Activated T-helper 2 cell treated with anti-CD3 and anti-CD28 coated beads, Interferon-gamma antibody, Interleukin-2, Interleukin-4, amounts not matched to agents 10 μg/mL and 5 μg/mL and 100 μg/mL, durations not matched to agents 14 hours and 24 hours and 36 hours (primary cell): ENCODE results near the gene FAM98C. TPM values are rescaled to one million over a fixed set of nuclear protein-coding genes. Genes with fewer than 3 reads are reported as not detected.
"Not testable (repeated sequence)": the region's sequence is repeated elsewhere in the genome, so short reads cannot be mapped to it uniquely, and the experiment has no call there.

Source experiments
- DNase-seq: peaks from one replicate; pipeline ENCODE4 v3.0.0; 2021; ENCODE audit warnings: low spot score
- H3K27ac Mint-ChIP-seq: one replicate; pipeline ENCODE4 v1.8.0; 2021; ENCODE audit warnings: mixed read lengths
- H3K27me3 Mint-ChIP-seq: one replicate; pipeline ENCODE4 v1.8.0; 2021; ENCODE audit warnings: low read depth, mixed read lengths
- H3K36me3 Mint-ChIP-seq: one replicate; pipeline ENCODE4 v1.8.0; 2021; ENCODE audit warnings: low read depth, mixed read lengths
- H3K4me1 Mint-ChIP-seq: one replicate; pipeline ENCODE4 v1.8.0; 2021; ENCODE audit warnings: low read depth, mixed read lengths
- H3K4me3 Mint-ChIP-seq: one replicate; pipeline ENCODE4 v1.8.0; 2021; ENCODE audit warnings: low read depth, mild to moderate bottlenecking, moderate library complexity, mixed read lengths
- H3K9me3 Mint-ChIP-seq: one replicate; pipeline ENCODE4 v1.8.0; 2021; ENCODE audit warnings: mixed read lengths
- intact Hi-C: fragments of 100-400 bp; cut with micrococcal nuclease; formaldehyde crosslinking; loops from one replicate; pipeline ENCODE4 v1.15.1; 2023
- total RNA-seq: library from RNA; stranded (reverse); gene quantifications from 2 replicates; pipeline ENCODE4 v1.2.3, GENCODE V29; 2022

Gene FAM98C
- total RNA-seq, 1 donor from 2014 or later = 32.7 TPM

- Mint-ChIP-seq H3K9me3 (no peaks in the 10 kb centered on the region), H3K4me3 (no peak overlapping the region), H3K4me1 (peaks cover 28% of the 10 kb centered on the region), H3K27me3 (peaks cover 25% of the 10 kb centered on the region), H3K27ac (no peak overlapping the region), H3K36me3 (peaks cover 7% of the 10 kb centered on the region)
- no peak for DNase-seq
- intact Hi-C loops = no loop called here
Measured at GRCh38 chr19:38391911-38392464, 10.9 kb upstream of the FAM98C start.

GRCh38 chr19:38392707-38393308, 10.1 kb upstream of the FAM98C start:
- Mint-ChIP-seq H3K4me1 (peaks cover 24% of the 10 kb centered on the region), H3K27ac (no peak overlapping the region), H3K4me3 (no peak overlapping the region), H3K27me3 (peaks cover 25% of the 10 kb centered on the region), H3K36me3 (peaks cover 2% of the 10 kb centered on the region), H3K9me3 (no peaks in the 10 kb centered on the region)
- DNase-seq = no peak
- intact Hi-C loops = no loop called here

- DNase-seq = peak; percentile 75
- peaks cover 2% of the 10 kb centered on the region for H3K36me3 Mint-ChIP-seq
- peaks cover 21% of the 10 kb centered on the region for H3K4me1 Mint-ChIP-seq
- no peaks in the 10 kb centered on the region for H3K9me3 Mint-ChIP-seq
- peaks cover 21% of the 10 kb centered on the region for H3K27me3 Mint-ChIP-seq
- H3K27ac Mint-ChIP-seq = peak overlapping the region; percentile 76
- H3K4me3 Mint-ChIP-seq = peak overlapping the region; percentile 82
- intact Hi-C loops = no loop called here
Measured at GRCh38 chr19:38394488-38394887, 8.4 kb upstream of the FAM98C start.

GRCh38 chr19:38395381-38396114, 7.3 kb upstream of the FAM98C start:
- Mint-ChIP-seq H3K27me3 (peaks cover 18% of the 10 kb centered on the region), H3K9me3 (no peaks in the 10 kb centered on the region), H3K36me3 (peaks cover 2% of the 10 kb centered on the region), H3K27ac (peak overlapping the region; percentile 76), H3K4me1 (peaks cover 22% of the 10 kb centered on the region), H3K4me3 (peak overlapping the region; percentile 82)
- peak; percentile 52 for DNase-seq
- intact Hi-C loops = no loop called here

- DNase-seq = no peak
- H3K9me3 Mint-ChIP-seq = no peaks in the 10 kb centered on the region
- no peak overlapping the region for H3K27ac Mint-ChIP-seq
- peaks cover 3% of the 10 kb centered on the region for H3K36me3 Mint-ChIP-seq
- peaks cover 3% of the 10 kb centered on the region for H3K27me3 Mint-ChIP-seq
- peaks cover 19% of the 10 kb centered on the region for H3K4me1 Mint-ChIP-seq
- H3K4me3 Mint-ChIP-seq = no peak overlapping the region
- intact Hi-C loops = no loop called here
Measured at GRCh38 chr19:38399081-38399480, 3.8 kb upstream of the FAM98C start.

GRCh38 chr19:38399537-38399936, 3.4 kb upstream of the FAM98C start:
- intact Hi-C loops = no loop called here
- Mint-ChIP-seq H3K9me3 (no peaks in the 10 kb centered on the region), H3K27me3 (peaks cover 3% of the 10 kb centered on the region), H3K27ac (peak overlapping the region; percentile 35), H3K36me3 (peaks cover 3% of the 10 kb centered on the region), H3K4me3 (no peak overlapping the region), H3K4me1 (peaks cover 19% of the 10 kb centered on the region)
- no peak for DNase-seq

DNA sequence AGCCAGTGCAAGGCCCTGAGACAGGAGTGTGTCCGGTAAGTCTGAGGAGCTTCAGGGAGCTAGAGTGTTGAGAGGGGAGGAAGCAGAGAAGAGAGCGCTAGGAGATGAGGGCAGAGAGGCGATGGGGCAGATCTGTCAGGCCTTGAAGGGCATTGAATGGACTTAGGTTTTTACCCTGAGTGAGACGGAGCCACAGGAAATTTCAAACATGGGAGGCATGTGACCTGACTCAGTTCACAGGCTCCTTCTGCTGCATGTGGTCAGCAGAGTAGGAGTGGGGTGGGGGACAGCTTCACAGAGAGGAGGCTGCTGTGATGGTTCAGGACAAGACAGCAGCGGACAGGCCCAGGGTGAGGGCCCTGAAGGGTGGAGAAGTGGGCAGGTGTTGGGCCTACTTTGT, 2.5 kb upstream of the FAM98C start:
- no peak overlapping the region for H3K27ac Mint-ChIP-seq
- intact Hi-C loops = loop anchor here (5.0 to 10.0 kb wide), 2 partner anchors 114 to 237 kb away; no protein-coding TSS in a partner anchor

GRCh38 chr19:38401148-38401547, 1.7 kb upstream of the FAM98C start:
- peaks cover 8% of the 10 kb centered on the region for H3K36me3 Mint-ChIP-seq
- no peak overlapping the region for H3K4me3 Mint-ChIP-seq
- no peak for DNase-seq
- H3K4me1 Mint-ChIP-seq = peaks cover 15% of the 10 kb centered on the region
- peaks cover 3% of the 10 kb centered on the region for H3K27me3 Mint-ChIP-seq
- no peak overlapping the region for H3K27ac Mint-ChIP-seq
- no peaks in the 10 kb centered on the region for H3K9me3 Mint-ChIP-seq
- intact Hi-C loops = loop anchor here (5.0 to 10.0 kb wide), 2 partner anchors 114 to 236 kb away; no protein-coding TSS in a partner anchor

More for the DNA sequence above, 2.5 kb upstream of the FAM98C start:
- Mint-ChIP-seq H3K36me3 (peaks cover 6% of the 10 kb centered on the region), H3K27me3 (peaks cover 3% of the 10 kb centered on the region), H3K4me1 (peaks cover 15% of the 10 kb centered on the region), H3K4me3 (no peak overlapping the region), H3K9me3 (no peaks in the 10 kb centered on the region)
- no peak for DNase-seq

DNA sequence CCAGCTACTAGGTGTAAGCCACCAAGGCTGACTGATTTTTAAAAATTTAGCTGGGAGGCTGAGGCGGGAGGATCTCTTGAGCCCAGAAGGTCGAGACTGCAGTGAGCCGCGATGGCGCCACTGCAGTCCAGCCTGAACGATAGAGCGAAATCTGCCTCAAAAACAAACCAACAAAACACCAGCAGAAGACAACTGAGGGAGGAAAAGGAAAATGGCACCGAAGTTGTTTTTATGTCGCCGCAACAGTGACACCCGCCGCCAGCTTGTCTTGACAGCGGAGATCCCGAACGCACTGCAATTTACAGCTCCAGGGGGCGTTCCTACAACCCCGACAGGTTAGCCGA, 298 bp upstream of the FAM98C start:
- H3K9me3 Mint-ChIP-seq = no peaks in the 10 kb centered on the region
- DNase-seq = no peak
- intact Hi-C loops = loop anchor here (2.0 to 10.0 kb wide), 3 partner anchors 38 to 235 kb away; no protein-coding TSS in a partner anchor
- H3K27ac Mint-ChIP-seq = peak overlapping the region; percentile 76
- H3K36me3 Mint-ChIP-seq = peaks cover 17% of the 10 kb centered on the region
- H3K27me3 Mint-ChIP-seq = peaks cover 3% of the 10 kb centered on the region
- H3K4me3 Mint-ChIP-seq = peak overlapping the region; percentile 75
- H3K4me1 Mint-ChIP-seq = peaks cover 8% of the 10 kb centered on the region

DNA sequence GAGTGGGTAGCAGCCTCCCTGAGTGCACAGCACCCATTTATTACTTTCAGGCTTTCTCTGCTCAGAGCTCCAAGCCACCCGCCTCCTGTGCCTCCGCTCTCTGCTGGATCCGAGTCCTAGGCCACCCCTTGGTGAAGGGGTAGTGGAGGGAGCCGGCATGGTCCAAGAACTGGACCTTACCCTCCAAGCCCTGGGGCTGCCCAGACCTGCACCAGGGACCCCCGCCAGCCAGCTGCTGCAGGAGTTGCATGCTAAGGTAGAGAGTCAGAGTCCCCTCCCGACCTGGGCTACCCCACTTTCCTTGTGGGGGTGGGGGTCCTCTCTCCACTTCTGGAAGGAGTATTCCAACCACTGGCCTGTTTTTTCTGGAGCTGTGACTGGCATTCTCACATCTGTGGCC, 2.0 kb downstream of the FAM98C start:
- Mint-ChIP-seq H3K4me3 (peak overlapping the region; percentile 55), H3K9me3 (no peaks in the 10 kb centered on the region), H3K27me3 (no peaks in the 10 kb centered on the region), H3K36me3 (peaks cover 32% of the 10 kb centered on the region), H3K27ac (no peak overlapping the region), H3K4me1 (peaks cover 6% of the 10 kb centered on the region)
- no peak for DNase-seq
- intact Hi-C loops = loop anchor here (5.0 to 10.0 kb wide), 2 partner anchors 110 to 232 kb away; no protein-coding TSS in a partner anchor

DNA sequence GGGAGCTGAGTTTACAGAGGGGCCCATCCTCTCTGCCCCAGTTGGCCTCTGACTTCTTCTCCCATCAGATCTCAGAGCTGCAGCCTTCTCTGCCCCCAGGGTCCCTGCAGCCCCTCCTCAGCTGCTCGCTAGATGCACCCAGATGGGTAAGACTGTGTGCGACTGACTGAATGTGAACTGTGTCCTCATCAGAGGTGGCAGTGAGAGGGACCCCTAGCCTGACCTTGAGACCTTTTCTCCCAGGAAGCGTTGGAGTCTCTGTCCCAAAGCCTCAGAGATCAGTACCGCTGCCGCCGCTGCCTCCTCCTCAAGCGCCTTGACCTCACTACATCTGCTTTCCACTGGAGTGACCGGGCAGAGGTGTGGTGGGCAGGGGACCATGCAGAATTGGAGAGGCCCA, 2.4 kb downstream of the FAM98C start:
- intact Hi-C loops = loop anchor here (10.0 kb wide), 1 partner anchor 110 kb away; no protein-coding TSS in a partner anchor
- Mint-ChIP-seq H3K4me3 (peak overlapping the region; percentile 30), H3K27ac (peak overlapping the region; percentile 50), H3K4me1 (peaks cover 6% of the 10 kb centered on the region), H3K36me3 (peaks cover 35% of the 10 kb centered on the region), H3K9me3 (no peaks in the 10 kb centered on the region), H3K27me3 (no peaks in the 10 kb centered on the region)
- no peak for DNase-seq

DNA sequence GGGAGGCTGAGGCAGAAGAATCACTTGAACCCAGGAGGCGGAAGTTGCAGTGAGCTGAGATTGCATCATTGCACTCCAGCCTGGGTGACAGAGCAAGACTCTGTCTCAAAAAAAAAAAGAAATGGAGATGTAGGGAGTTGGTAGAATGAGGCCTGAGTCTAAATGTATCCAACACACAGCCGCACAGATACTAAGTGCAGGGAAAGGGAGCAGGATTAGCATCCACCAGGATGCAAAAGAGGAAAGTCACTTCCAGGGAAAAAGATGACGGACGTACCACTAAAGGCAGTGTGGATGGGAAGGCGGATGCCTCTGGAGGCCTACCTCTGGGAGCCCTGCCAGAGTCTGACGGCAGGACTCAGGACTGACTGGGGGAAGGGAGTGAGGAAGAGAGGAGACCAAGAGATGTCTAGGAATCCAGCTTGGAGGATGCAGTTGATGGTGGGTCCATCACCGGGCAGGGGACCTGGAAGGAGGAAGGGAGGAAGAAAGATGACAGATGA, 6.8 kb downstream of the FAM98C start:
- DNase-seq = no peak
- H3K4me3 Mint-ChIP-seq = no peak overlapping the region
- H3K27ac Mint-ChIP-seq = no peak overlapping the region
- intact Hi-C loops = loop anchor here (10.0 kb wide), 1 partner anchor 105 kb away; no protein-coding TSS in a partner anchor
- no peaks in the 10 kb centered on the region for H3K4me1 Mint-ChIP-seq
- H3K9me3 Mint-ChIP-seq = no peaks in the 10 kb centered on the region
- H3K27me3 Mint-ChIP-seq = no peaks in the 10 kb centered on the region
- peaks cover 42% of the 10 kb centered on the region for H3K36me3 Mint-ChIP-seq

DNA sequence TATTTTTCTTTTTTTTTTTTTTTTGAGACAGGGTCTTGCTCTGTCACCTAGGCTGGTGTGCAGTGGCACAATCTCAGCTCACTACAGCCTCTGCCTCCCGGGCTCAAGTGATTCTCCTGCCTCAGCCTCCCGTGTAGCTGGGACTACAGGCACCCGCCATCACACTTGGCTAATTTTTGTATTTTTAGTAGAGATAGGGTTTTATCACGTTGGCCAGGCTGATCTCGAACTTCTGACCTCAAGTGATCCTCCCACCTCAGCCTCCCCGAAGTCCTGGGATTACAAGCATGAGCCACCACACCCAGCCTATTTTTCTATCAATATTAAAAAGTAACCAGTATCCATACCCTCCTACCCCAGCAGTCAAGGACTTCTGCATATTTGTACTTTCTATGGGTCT, 7.5 kb downstream of the FAM98C start:
- intact Hi-C loops, H3K4me1 Mint-ChIP-seq: not testable (repeated sequence)
- peaks cover 39% of the 10 kb centered on the region for H3K36me3 Mint-ChIP-seq

More for the DNA sequence above, 7.5 kb downstream of the FAM98C start:
- H3K4me3 Mint-ChIP-seq, H3K9me3 Mint-ChIP-seq, H3K27me3 Mint-ChIP-seq, H3K27ac Mint-ChIP-seq, DNase-seq: not testable (repeated sequence)
